CD4-positive, alpha-beta T cell (primary cell): ENCODE results near the gene C1orf167. TPM values are rescaled to one million over a fixed set of nuclear protein-coding genes. Genes with fewer than 3 reads are reported as not detected.

Experiments used
- ATAC-seq: fragments of 200-7000 bp; cut with Tn5 transposase; one replicate; pipeline ENCODE4 v1.10.0; 2022; ENCODE audit warnings: mild to moderate bottlenecking; ENCODE audit not compliant: poor library complexity
- CTCF ChIA-PET: fragments of 350-600 bp; sonication (Branson Sonifier 250); formaldehyde crosslinking; loops from one replicate; lab custom pipeline; 2021; ENCODE audit warnings: antibody characterized with exemption, inconsistent platforms; lab: Charles Lee
- POLR2A ChIA-PET: fragments of 350-600 bp; sonication (Branson Sonifier 250); formaldehyde crosslinking; loops from one replicate; lab custom pipeline; 2021; ENCODE audit warnings: antibody characterized with exemption, inconsistent platforms; lab: Charles Lee
- DNase-seq, 14 experiments: peaks; one replicate each; pipeline ENCODE4 v3.0.0-alpha.2; 2013 to 2020; ENCODE audit warnings: mixed read lengths in 2 of 14
- H3K27ac ChIP-seq, 2 donors: one replicate each; pipeline versions ENCODE4 v1.5.1 to v1.7.0; 2013; ENCODE audit warnings: low read length in 2 of 2, low read depth in 1 of 2, mild to moderate bottlenecking in 1 of 2
- H3K27me3 ChIP-seq, 2 experiments: 1 replicate in 1 of 2; 2 replicates in 1 of 2; pipeline versions ENCODE4 v1.6.1 to v1.7.0; 2013; ENCODE audit warnings: low read length in 2 of 2, control low read depth in 1 of 2, mild to moderate bottlenecking in 1 of 2, moderate library complexity in 1 of 2; ENCODE audit not compliant: insufficient read depth in 2 of 2, control insufficient read depth in 1 of 2
- H3K36me3 ChIP-seq: one replicate; pipeline ENCODE4 v1.6.1; 2013; ENCODE audit warnings: low read length, control low read depth; ENCODE audit not compliant: insufficient read depth
- H3K4me1 ChIP-seq: one replicate; pipeline ENCODE4 v1.6.1; 2013; ENCODE audit warnings: low read length, control low read depth; ENCODE audit not compliant: insufficient read depth
- H3K4me3 ChIP-seq: one replicate; pipeline ENCODE4 v1.5.1; 2013; ENCODE audit warnings: mild to moderate bottlenecking, low read length, moderate library complexity
- H3K9me3 ChIP-seq, 2 experiments: 1 replicate in 1 of 2; 2 replicates in 1 of 2; pipeline versions ENCODE4 v1.6.1 to v1.7.0; 2013; ENCODE audit warnings: low read length in 2 of 2, mild to moderate bottlenecking in 2 of 2, control low read depth in 1 of 2, moderate library complexity in 1 of 2; ENCODE audit not compliant: control insufficient read depth in 1 of 2, insufficient read depth in 1 of 2
- H3K27ac Mint-ChIP-seq: one replicate; pipeline ENCODE4 v1.8.0; 2020; ENCODE audit warnings: mixed read lengths
- H3K27me3 Mint-ChIP-seq: one replicate; pipeline ENCODE4 v1.8.0; 2021; ENCODE audit warnings: mixed read lengths
- H3K36me3 Mint-ChIP-seq: one replicate; pipeline ENCODE4 v1.8.0; 2021; ENCODE audit warnings: low read depth, mixed read lengths
- H3K4me1 Mint-ChIP-seq: one replicate; pipeline ENCODE4 v1.8.0; 2021; ENCODE audit warnings: low read depth, mixed read lengths
- H3K4me3 Mint-ChIP-seq: one replicate; pipeline ENCODE4 v1.8.0; 2020; ENCODE audit warnings: mild to moderate bottlenecking, mixed read lengths
- H3K9me3 Mint-ChIP-seq: one replicate; pipeline ENCODE4 v1.8.0; 2020; ENCODE audit warnings: mixed read lengths
- intact Hi-C, 2 experiments: fragments of 100-400 bp; cut with DNase I in 1 of 2; cut with micrococcal nuclease in 1 of 2; formaldehyde crosslinking; loops; one replicate each; pipeline versions ENCODE4 v1.15.1 to v1.9.0; 2023 to 2025; cut with DNase I, micrococcal nuclease
- total RNA-seq, 174 experiments: library from RNA in 2 of 174; stranded (reverse) in 2 of 174; gene quantifications; one replicate each; pipeline ENCODE4 v1.2.3 and lab custom pipeline; 2021 to 2026
- TF ChIP-seq, protein P1 (sequence below): fragments of 200-600 bp; IDR thresholded peaks from one replicate; pipeline ENCODE4 v1.8.0; 2022; ENCODE audit warnings: antibody characterized with exemption, mild to moderate bottlenecking

The C1orf167 gene
- total RNA-seq, 2 experiments from 2014 or later = not detected

DNA sequence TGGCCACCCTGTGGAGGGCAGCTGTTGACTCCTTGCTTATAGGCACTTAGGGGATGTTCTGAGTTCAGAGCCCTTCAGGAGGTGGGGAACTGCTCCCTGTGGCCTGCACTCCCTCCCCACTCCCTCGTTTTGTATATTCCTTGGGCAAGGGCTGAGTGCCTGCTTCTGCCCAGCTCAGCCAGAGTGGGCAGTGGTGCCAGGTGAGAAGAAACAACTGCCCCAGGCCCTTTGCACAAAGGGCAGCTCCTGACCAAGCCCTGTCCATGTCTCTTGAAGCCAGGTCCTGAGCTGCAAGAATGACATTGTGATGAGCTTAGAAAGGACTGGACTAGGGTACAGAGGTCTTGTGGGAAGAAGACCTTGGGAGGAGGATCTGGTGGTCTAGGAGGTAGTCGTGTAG lies 23.9 kb upstream of the C1orf167 start:
- peaks cover 74% of the 10 kb centered on the region for H3K4me1 Mint-ChIP-seq
- peak overlapping the region; percentile 43 for H3K27ac Mint-ChIP-seq
- Histone ChIP-seq H3K36me3 (no peaks in the 10 kb centered on the region), H3K4me1 (peaks cover 75% of the 10 kb centered on the region), H3K4me3 (no peak overlapping the region), H3K27ac (no peak overlapping the region), H3K9me3 (no peaks in the 10 kb centered on the region), H3K27me3 (no peaks in the 10 kb centered on the region)
- no peak for ATAC-seq
- H3K4me3 Mint-ChIP-seq = peak overlapping the region; percentile 96
- no peaks in the 10 kb centered on the region for H3K36me3 Mint-ChIP-seq
- no peak for DNase-seq
- TF ChIP-seq, protein P1, sequence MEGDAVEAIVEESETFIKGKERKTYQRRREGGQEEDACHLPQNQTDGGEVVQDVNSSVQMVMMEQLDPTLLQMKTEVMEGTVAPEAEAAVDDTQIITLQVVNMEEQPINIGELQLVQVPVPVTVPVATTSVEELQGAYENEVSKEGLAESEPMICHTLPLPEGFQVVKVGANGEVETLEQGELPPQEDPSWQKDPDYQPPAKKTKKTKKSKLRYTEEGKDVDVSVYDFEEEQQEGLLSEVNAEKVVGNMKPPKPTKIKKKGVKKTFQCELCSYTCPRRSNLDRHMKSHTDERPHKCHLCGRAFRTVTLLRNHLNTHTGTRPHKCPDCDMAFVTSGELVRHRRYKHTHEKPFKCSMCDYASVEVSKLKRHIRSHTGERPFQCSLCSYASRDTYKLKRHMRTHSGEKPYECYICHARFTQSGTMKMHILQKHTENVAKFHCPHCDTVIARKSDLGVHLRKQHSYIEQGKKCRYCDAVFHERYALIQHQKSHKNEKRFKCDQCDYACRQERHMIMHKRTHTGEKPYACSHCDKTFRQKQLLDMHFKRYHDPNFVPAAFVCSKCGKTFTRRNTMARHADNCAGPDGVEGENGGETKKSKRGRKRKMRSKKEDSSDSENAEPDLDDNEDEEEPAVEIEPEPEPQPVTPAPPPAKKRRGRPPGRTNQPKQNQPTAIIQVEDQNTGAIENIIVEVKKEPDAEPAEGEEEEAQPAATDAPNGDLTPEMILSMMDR = no peak
- POLR2A ChIA-PET = interaction anchor here (2.8 to 4.0 kb wide), 3 partner anchors 19 to 170 kb away, joined by 22 to 44 read pairs (median 22); partner anchors contain the start of gene FBXO6
- CTCF ChIA-PET = interaction anchor here (1.7 to 4.3 kb wide), 2 partner anchors 11 to 18 kb away, joined by 6 to 30 read pairs; no protein-coding TSS in a partner anchor
- intact Hi-C loops = loop anchor here in 1 of 2 experiments (5.0 kb wide), 1 partner anchor 64 kb away; no protein-coding TSS in a partner anchor
- H3K9me3 Mint-ChIP-seq = no peaks in the 10 kb centered on the region
- H3K27me3 Mint-ChIP-seq = no peaks in the 10 kb centered on the region

DNA sequence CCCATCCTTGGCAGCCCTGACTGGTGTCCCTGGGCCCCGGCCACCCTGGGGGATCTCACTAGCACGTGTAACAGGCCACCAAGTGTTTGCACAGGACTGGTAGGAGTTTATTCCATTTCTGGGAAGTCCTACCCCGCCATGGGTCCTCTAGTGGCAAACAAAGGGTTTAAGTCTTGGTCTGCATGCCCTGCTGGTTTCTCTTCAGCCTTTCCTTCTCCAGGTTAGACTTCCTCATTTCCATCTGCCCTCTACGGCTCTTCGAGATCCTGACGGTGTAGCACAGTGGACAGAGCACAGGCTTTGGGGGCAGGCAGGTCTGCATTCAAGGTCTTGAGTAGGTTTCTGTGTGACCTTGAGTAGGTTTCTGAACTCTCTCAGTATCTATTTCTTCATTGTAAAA lies 23.2 kb upstream of the C1orf167 start:
- no peaks in the 10 kb centered on the region for H3K27me3 Mint-ChIP-seq
- TF ChIP-seq, protein P1 = no peak

DNA sequence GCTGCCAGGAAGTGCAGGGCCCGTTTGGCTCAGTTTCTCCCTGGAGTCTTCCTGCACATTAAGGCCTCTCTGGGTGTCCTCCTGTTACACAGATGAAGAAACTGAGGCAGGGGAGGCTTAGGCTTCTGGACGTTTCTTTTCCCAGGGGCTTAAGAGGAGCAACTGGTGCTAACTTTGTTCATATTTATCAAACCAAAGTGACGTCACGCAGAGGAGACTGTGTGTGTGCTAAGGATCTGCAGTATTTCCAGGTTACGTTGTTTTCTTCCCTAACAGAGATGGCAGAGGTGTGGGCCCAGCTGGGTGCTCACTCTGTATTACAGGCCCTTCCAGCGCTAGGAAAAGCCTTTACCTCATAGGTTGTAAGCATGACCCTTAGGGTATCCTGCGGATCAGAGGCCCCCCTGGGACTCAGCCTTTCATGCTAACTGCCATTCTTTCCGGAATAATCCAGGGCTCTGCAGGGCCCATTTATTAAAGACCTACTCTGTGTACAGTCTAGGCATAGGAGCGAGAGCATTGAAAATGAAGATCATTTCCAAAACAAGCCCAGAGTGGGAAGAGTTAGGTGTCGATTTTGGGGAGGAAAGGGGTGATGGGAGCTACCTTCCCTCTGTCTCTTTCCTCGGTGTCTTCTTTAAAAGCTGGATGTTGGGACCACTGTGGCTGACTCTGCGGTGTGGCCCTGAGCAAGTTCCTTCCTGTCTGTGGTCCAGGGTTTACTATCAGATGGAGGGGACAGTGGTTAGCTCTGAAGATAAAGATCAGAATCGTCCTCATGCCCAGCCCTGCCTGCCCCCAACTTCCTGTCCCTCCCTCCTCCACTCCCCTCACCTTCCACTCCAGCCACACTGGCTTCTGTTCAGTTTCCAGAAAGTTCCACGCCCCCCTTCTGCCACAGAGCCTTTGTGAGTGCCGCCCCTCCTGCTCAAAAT lies 21.5 kb upstream of the C1orf167 start:
- peak overlapping the region; percentile 1 for H3K4me3 ChIP-seq
- Mint-ChIP-seq H3K4me1 (peaks cover 68% of the 10 kb centered on the region), H3K9me3 (no peaks in the 10 kb centered on the region), H3K27ac (peak overlapping the region; percentile 24), H3K27me3 (no peaks in the 10 kb centered on the region), H3K36me3 (peaks cover 5% of the 10 kb centered on the region), H3K4me3 (peak overlapping the region; percentile 51)
- CTCF ChIA-PET = interaction anchor here (1.3 to 1.7 kb wide), 2 partner anchors 21 kb away, joined by 5 read pairs; no protein-coding TSS in a partner anchor
- no peak for ATAC-seq
- POLR2A ChIA-PET = interaction anchor here (0.7 to 2.0 kb wide), 6 partner anchors 10 to 728 kb away, joined by 3 to 9 read pairs (median 4); partner anchors contain the start of genes FBXO6 and TARDBP
- peaks cover 72% of the 10 kb centered on the region for H3K4me1 ChIP-seq
- intact Hi-C loops = no loop called here
- peak in 5 of 14 experiments; percentile 15 to 63 (median 39) for DNase-seq
- no peak overlapping the region for H3K27ac ChIP-seq
- peaks cover 5% of the 10 kb centered on the region for H3K36me3 ChIP-seq
- no peaks in the 10 kb centered on the region for H3K27me3 ChIP-seq
- TF ChIP-seq, protein P1 = no peak
- no peaks in the 10 kb centered on the region for H3K9me3 ChIP-seq

More for the DNA sequence above, 23.2 kb upstream of the C1orf167 start:
- H3K9me3 ChIP-seq = no peaks in the 10 kb centered on the region
- H3K4me3 ChIP-seq = no peak overlapping the region
- POLR2A ChIA-PET = interaction anchor here (1.8 kb wide), 1 partner anchor 726 kb away, joined by 4 read pairs; the partner anchor contains the start of gene TARDBP
- no peak for DNase-seq
- H3K4me3 Mint-ChIP-seq = peak overlapping the region; percentile 96
- H3K27me3 ChIP-seq = no peaks in the 10 kb centered on the region
- no peaks in the 10 kb centered on the region for H3K36me3 Mint-ChIP-seq
- intact Hi-C loops = loop anchor here in 1 of 2 experiments (5.0 kb wide), 1 partner anchor 64 kb away; no protein-coding TSS in a partner anchor
- H3K36me3 ChIP-seq = peaks cover 1% of the 10 kb centered on the region
- CTCF ChIA-PET = interaction anchor here (1.3 to 1.7 kb wide), 3 partner anchors 10 to 19 kb away, joined by 3 to 6 read pairs (median 5); no protein-coding TSS in a partner anchor
- no peak overlapping the region for H3K27ac ChIP-seq
- peaks cover 75% of the 10 kb centered on the region for H3K4me1 ChIP-seq
- H3K9me3 Mint-ChIP-seq = no peaks in the 10 kb centered on the region
- H3K4me1 Mint-ChIP-seq = peaks cover 72% of the 10 kb centered on the region
- peak overlapping the region; percentile 36 for H3K27ac Mint-ChIP-seq
- no peak for ATAC-seq
